HCT116 (cell line): ENCODE data around the gene MIA2. TPM values are rescaled to one million over a fixed set of nuclear protein-coding genes. Genes with fewer than 3 reads are reported as not detected.

Source experiments
- ATAC-seq: fragments of 200-7000 bp; cut with Tn5 transposase; 2 replicates; pipeline ENCODE4 v1.9.1; 2020; ENCODE audit warnings: mild to moderate bottlenecking, moderate library complexity
- BruUV-seq: library from RNA; stranded (reverse); fragments of 400-500 nt; replicated peaks from 2 replicates; lab custom pipeline; 2021; lab: Mats Ljungman, UMichigan
- CTCF ChIA-PET: fragments of 300-600 bp; sonication (Branson Sonifier 250); formaldehyde crosslinking; loops from one replicate; lab custom pipeline; 2021; ENCODE audit warnings: antibody characterized with exemption; lab: Charles Lee
- POLR2A ChIA-PET: fragments of 300-600, 350-600 bp; sonication (Branson Sonifier 250); formaldehyde crosslinking; loops from one replicate; lab custom pipeline; 2021; ENCODE audit warnings: antibody characterized with exemption; lab: Charles Lee
- RAD21 ChIA-PET, 2 experiments: fragments of 300-600 bp; sonication (Branson Sonifier 250); formaldehyde crosslinking; loops; one replicate each; lab custom pipeline; 2023; ENCODE audit warnings: low total read pairs in 2 of 2; ENCODE audit not compliant: uncharacterized antibody in 2 of 2, unreplicated experiment in 2 of 2, low non-redundant PET in 1 of 2; lab: Charles Lee
- DNase-seq: peaks from one replicate; pipeline ENCODE4 v3.0.0-alpha.2; 2010; ENCODE audit warnings: low read depth, low spot score
- H2AFZ ChIP-seq: fragments of 200-600 bp; shearing (Covaris generic), sonication (generic); 2 replicates; pipeline ENCODE4 v1.6.1; 2017; ENCODE audit warnings: low read depth, mixed run types, mixed read lengths, antibody characterized with exemption, low read length; ENCODE audit not compliant: poor library complexity, severe bottlenecking
- H3K27ac ChIP-seq: 2 replicates; pipeline ENCODE4 v1.5.1; 2012; ENCODE audit warnings: low read depth, low read length
- H3K27me3 ChIP-seq: fragments of 200-600 bp; sonication (generic); 2 replicates; pipeline ENCODE4 v1.6.1; 2016; ENCODE audit warnings: mixed run types, low read length, mixed read lengths; ENCODE audit not compliant: insufficient read depth
- H3K36me3 ChIP-seq, 2 experiments: fragments of 200-500 bp in 1 of 2; fragments of 200-600 bp in 1 of 2; sonication (Bioruptor generic) in 1 of 2; sonication (generic) in 1 of 2; 2 replicates each; pipeline versions ENCODE4 v1.5.1 to v1.6.1; 2014 to 2016; ENCODE audit warnings: low read length in 2 of 2, inconsistent platforms in 1 of 2, mixed read lengths in 1 of 2, mixed run types in 1 of 2; ENCODE audit not compliant: insufficient read depth in 2 of 2, control insufficient read depth in 1 of 2
- H3K4me1 ChIP-seq, 2 experiments: fragments of 200-600 bp in 1 of 2; sonication (generic) in 1 of 2; 2 replicates each; pipeline versions ENCODE4 v1.5.1 to v1.6.1; 2012 to 2017; ENCODE audit warnings: low read length in 2 of 2, inconsistent platforms in 1 of 2, mild to moderate bottlenecking in 1 of 2, mixed read lengths in 1 of 2, mixed run types in 1 of 2, moderate library complexity in 1 of 2; ENCODE audit not compliant: insufficient read depth in 2 of 2, control insufficient read depth in 1 of 2
- H3K4me2 ChIP-seq: fragments of 200-600 bp; sonication (generic); 2 replicates; pipeline ENCODE4 v1.6.1; 2017; ENCODE audit warnings: mixed run types, low read length, mixed read lengths
- H3K4me3 ChIP-seq, 2 experiments: fragments of 200-600 bp in 1 of 2; sonication (generic) in 1 of 2; replicated peaks in 1 of 2; 2 replicates each; pipeline ENCODE4 v1.5.1; 2011 to 2016; ENCODE audit warnings: low read length in 2 of 2, control low read depth in 1 of 2, low read depth in 1 of 2, mild to moderate bottlenecking in 1 of 2, mixed read lengths in 1 of 2, mixed run types in 1 of 2
- H3K79me2 ChIP-seq: fragments of 200-600 bp; sonication (generic); 2 replicates; pipeline ENCODE4 v1.6.1; 2017; ENCODE audit warnings: mild to moderate bottlenecking, mixed run types, low read length, moderate library complexity, mixed read lengths; ENCODE audit not compliant: insufficient read depth
- H3K9ac ChIP-seq: fragments of 200-600 bp; sonication (generic); 2 replicates; pipeline ENCODE4 v1.6.1; 2016; ENCODE audit warnings: low read length, mixed read lengths
- H3K9me2 ChIP-seq: fragments of 200-600 bp; sonication (generic), shearing (Covaris generic); 2 replicates; pipeline ENCODE4 v1.6.1; 2017; ENCODE audit warnings: mixed run types, mild to moderate bottlenecking, moderate library complexity; ENCODE audit not compliant: insufficient read depth
- H3K9me3 ChIP-seq, 2 experiments: fragments of 200-500 bp in 1 of 2; fragments of 200-600 bp in 1 of 2; sonication (Bioruptor generic) in 1 of 2; sonication (generic) in 1 of 2; 2 replicates each; pipeline ENCODE4 v1.6.1; 2014 to 2017; ENCODE audit warnings: low read length in 2 of 2, mixed read lengths in 2 of 2, inconsistent platforms in 1 of 2, low read depth in 1 of 2, mild to moderate bottlenecking in 1 of 2, mixed run types in 1 of 2, moderate library complexity in 1 of 2; ENCODE audit not compliant: control insufficient read depth in 1 of 2, insufficient read depth in 1 of 2
- H4K20me1 ChIP-seq: fragments of 200-600 bp; sonication (generic), shearing (Covaris generic); 2 replicates; pipeline ENCODE4 v1.6.1; 2017; ENCODE audit warnings: mixed run types, mild to moderate bottlenecking, moderate library complexity; ENCODE audit not compliant: insufficient read depth
- CEBPB ChIP-seq: IDR thresholded peaks from 2 replicates; pipeline ENCODE4 v1.6.1; 2012; ENCODE audit warnings: low read depth
- EGR1 ChIP-seq: IDR thresholded peaks from 2 replicates; pipeline ENCODE4 v1.6.1; 2012; ENCODE audit warnings: low read depth
- ELF1 ChIP-seq: IDR thresholded peaks from 2 replicates; pipeline ENCODE4 v1.6.1; 2012; ENCODE audit warnings: low read depth, borderline replicate concordance
- EZH2 ChIP-seq: fragments of 200-600 bp; sonication (generic); IDR thresholded peaks from 2 replicates; pipeline ENCODE4 v1.6.1; 2017; ENCODE audit warnings: antibody characterized with exemption, mixed run types
- EZH2phosphoT487 ChIP-seq: fragments of 200-600 bp; IDR thresholded peaks from 2 replicates; pipeline ENCODE4 v1.6.1; 2018; ENCODE audit warnings: antibody characterized with exemption, borderline replicate concordance
- JUND ChIP-seq: IDR thresholded peaks from 2 replicates; pipeline ENCODE4 v1.6.1; 2012
- POLR2AphosphoS5 ChIP-seq: IDR thresholded peaks from 2 replicates; pipeline ENCODE4 v1.6.1; 2011; ENCODE audit warnings: mild to moderate bottlenecking, low read depth, low read length, moderate library complexity
- SP1 ChIP-seq: IDR thresholded peaks from 2 replicates; pipeline ENCODE4 v1.6.1; 2012; ENCODE audit warnings: low read depth
- SRF ChIP-seq: IDR thresholded peaks from 2 replicates; pipeline ENCODE4 v1.6.1; 2012; ENCODE audit warnings: low read depth
- TCF7L2 ChIP-seq: IDR thresholded peaks from 2 replicates; pipeline ENCODE4 v1.7.0; 2011; ENCODE audit warnings: borderline replicate concordance, inconsistent platforms; ENCODE audit not compliant: insufficient read depth, insufficient read length; ENCODE audit errors: extremely low read depth
- ZNF274 ChIP-seq: fragments of 200-500 bp; sonication (Bioruptor generic); IDR thresholded peaks from 2 replicates; pipeline ENCODE4 v1.6.1; 2014; ENCODE audit warnings: mild to moderate bottlenecking, low read depth, low read length, inconsistent platforms
- intact Hi-C: fragments of 100-400 bp; cut with micrococcal nuclease; formaldehyde crosslinking; loops from 2 replicates; pipeline ENCODE4 v1.10.0; 2022
- total RNA-seq: library from RNA; stranded (reverse); gene quantifications from one replicate; pipeline ENCODE4 v1.2.1, GENCODE V29; 2021; ENCODE audit not compliant: unreplicated experiment
- TF ChIP-seq, protein P1 (sequence below), 3 experiments: fragments of 200-600 bp in 1 of 3; sonication (generic) in 1 of 3; IDR thresholded peaks in 2 of 3; conservative IDR thresholded peaks in 1 of 3; 2 replicates each; pipeline ENCODE4 v1.5.1; 2012 to 2017; ENCODE audit warnings: low read depth in 2 of 3, low read length in 2 of 3, antibody characterized with exemption in 1 of 3, borderline replicate concordance in 1 of 3, control low read depth in 1 of 3, mild to moderate bottlenecking in 1 of 3, mixed read lengths in 1 of 3, mixed run types in 1 of 3, moderate library complexity in 1 of 3; ENCODE audit not compliant: insufficient read depth in 1 of 3
- TF ChIP-seq, protein P2 (sequence below): IDR thresholded peaks from 2 replicates; pipeline ENCODE4 v1.6.1; 2012; ENCODE audit warnings: low read depth
- TF ChIP-seq, protein P3 (sequence below): IDR thresholded peaks from 2 replicates; pipeline ENCODE4 v1.6.1; 2011; ENCODE audit warnings: mild to moderate bottlenecking, low read length, moderate library complexity; ENCODE audit not compliant: insufficient replicate concordance; ENCODE audit errors: extremely low read depth
- TF ChIP-seq, protein P4 (sequence below): IDR thresholded peaks from 2 replicates; pipeline ENCODE4 v1.6.1; 2012

MIA2 gene
- total RNA-seq, 1 experiment from 2014 or later, result 31.1 TPM

DNA sequence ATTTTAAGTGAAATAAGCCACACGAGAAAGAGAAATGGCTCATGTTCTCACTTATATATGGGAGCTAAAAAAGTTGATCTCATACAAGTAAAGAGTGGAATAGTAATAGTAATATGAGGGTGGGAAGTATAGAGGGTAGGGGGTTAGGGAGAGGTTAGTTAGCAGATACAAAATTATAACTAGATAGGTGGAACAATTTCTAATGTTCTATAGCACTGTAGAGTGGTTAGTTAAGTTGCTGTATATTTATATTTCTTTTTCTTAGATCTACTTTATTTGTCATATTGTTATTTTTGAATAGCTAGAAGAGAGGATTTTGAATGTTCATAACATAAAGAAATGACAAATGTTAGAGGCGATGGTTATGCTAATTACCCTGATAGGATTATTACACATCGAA is 74.1 kb downstream of the MIA2 start:
- ChIA-PET POLR2A (no interaction called here), RAD21 (no interaction called here), CTCF (no interaction called here)
- ATAC-seq (no peak), DNase-seq (no peak)
- Histone ChIP-seq H3K4me3 (no peak overlapping the region), H3K27ac (no peak overlapping the region), H4K20me1 (no peaks in the 10 kb centered on the region), H3K27me3 (no peaks in the 10 kb centered on the region), H3K4me2 (no peak overlapping the region), H3K9me2 (no peaks in the 10 kb centered on the region), H3K4me1 (no peaks in the 10 kb centered on the region), H3K79me2 (no peaks in the 10 kb centered on the region), H3K9me3 (no peaks in the 10 kb centered on the region), H2AFZ (no peak overlapping the region), H3K36me3 (peaks cover 0 to 5% of the 10 kb centered on the region in 2 experiments; a peak in 1 of 4 replicates), H3K9ac (no peak overlapping the region)
- BruUV-seq, result no TSS peak
- intact Hi-C loops, result no loop called here
- TF ChIP-seq SRF, result no peak
- TF ChIP-seq TCF7L2, result no peak
- no peak for TF ChIP-seq JUND
- no peak for TF ChIP-seq SP1
- no peak for TF ChIP-seq ZNF274
- no peak for TF ChIP-seq EZH2phosphoT487
- TF ChIP-seq, protein P1, sequence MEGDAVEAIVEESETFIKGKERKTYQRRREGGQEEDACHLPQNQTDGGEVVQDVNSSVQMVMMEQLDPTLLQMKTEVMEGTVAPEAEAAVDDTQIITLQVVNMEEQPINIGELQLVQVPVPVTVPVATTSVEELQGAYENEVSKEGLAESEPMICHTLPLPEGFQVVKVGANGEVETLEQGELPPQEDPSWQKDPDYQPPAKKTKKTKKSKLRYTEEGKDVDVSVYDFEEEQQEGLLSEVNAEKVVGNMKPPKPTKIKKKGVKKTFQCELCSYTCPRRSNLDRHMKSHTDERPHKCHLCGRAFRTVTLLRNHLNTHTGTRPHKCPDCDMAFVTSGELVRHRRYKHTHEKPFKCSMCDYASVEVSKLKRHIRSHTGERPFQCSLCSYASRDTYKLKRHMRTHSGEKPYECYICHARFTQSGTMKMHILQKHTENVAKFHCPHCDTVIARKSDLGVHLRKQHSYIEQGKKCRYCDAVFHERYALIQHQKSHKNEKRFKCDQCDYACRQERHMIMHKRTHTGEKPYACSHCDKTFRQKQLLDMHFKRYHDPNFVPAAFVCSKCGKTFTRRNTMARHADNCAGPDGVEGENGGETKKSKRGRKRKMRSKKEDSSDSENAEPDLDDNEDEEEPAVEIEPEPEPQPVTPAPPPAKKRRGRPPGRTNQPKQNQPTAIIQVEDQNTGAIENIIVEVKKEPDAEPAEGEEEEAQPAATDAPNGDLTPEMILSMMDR (IDR thresholded peaks at IDR 0.05 in 2 of 3, conservative IDR thresholded peaks at IDR 0.05 in 1 of 3; ENCODE audit: borderline replicate concordance in 1 of 3, insufficient read depth in 1 of 3, low read depth in 2 of 3, low read length in 2 of 3), result no peak
- TF ChIP-seq, protein P2, sequence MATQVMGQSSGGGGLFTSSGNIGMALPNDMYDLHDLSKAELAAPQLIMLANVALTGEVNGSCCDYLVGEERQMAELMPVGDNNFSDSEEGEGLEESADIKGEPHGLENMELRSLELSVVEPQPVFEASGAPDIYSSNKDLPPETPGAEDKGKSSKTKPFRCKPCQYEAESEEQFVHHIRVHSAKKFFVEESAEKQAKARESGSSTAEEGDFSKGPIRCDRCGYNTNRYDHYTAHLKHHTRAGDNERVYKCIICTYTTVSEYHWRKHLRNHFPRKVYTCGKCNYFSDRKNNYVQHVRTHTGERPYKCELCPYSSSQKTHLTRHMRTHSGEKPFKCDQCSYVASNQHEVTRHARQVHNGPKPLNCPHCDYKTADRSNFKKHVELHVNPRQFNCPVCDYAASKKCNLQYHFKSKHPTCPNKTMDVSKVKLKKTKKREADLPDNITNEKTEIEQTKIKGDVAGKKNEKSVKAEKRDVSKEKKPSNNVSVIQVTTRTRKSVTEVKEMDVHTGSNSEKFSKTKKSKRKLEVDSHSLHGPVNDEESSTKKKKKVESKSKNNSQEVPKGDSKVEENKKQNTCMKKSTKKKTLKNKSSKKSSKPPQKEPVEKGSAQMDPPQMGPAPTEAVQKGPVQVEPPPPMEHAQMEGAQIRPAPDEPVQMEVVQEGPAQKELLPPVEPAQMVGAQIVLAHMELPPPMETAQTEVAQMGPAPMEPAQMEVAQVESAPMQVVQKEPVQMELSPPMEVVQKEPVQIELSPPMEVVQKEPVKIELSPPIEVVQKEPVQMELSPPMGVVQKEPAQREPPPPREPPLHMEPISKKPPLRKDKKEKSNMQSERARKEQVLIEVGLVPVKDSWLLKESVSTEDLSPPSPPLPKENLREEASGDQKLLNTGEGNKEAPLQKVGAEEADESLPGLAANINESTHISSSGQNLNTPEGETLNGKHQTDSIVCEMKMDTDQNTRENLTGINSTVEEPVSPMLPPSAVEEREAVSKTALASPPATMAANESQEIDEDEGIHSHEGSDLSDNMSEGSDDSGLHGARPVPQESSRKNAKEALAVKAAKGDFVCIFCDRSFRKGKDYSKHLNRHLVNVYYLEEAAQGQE, result no peak
- TF ChIP-seq ELF1, result no peak
- no peak for TF ChIP-seq POLR2AphosphoS5
- TF ChIP-seq, protein P3, sequence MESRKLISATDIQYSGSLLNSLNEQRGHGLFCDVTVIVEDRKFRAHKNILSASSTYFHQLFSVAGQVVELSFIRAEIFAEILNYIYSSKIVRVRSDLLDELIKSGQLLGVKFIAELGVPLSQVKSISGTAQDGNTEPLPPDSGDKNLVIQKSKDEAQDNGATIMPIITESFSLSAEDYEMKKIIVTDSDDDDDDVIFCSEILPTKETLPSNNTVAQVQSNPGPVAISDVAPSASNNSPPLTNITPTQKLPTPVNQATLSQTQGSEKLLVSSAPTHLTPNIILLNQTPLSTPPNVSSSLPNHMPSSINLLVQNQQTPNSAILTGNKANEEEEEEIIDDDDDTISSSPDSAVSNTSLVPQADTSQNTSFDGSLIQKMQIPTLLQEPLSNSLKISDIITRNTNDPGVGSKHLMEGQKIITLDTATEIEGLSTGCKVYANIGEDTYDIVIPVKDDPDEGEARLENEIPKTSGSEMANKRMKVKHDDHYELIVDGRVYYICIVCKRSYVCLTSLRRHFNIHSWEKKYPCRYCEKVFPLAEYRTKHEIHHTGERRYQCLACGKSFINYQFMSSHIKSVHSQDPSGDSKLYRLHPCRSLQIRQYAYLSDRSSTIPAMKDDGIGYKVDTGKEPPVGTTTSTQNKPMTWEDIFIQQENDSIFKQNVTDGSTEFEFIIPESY, result no peak
- no peak for TF ChIP-seq EZH2
- TF ChIP-seq EGR1, result no peak
- TF ChIP-seq, protein P4, sequence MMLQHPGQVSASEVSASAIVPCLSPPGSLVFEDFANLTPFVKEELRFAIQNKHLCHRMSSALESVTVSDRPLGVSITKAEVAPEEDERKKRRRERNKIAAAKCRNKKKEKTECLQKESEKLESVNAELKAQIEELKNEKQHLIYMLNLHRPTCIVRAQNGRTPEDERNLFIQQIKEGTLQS, result no peak
- TF ChIP-seq CEBPB, result no peak
